Measurements from ENCODE around the gene VCPKMT. TPM values are rescaled to one million over a fixed set of nuclear protein-coding genes. Genes with fewer than 3 reads are reported as not detected.
"Not testable (repeated sequence)": the region's sequence is repeated elsewhere in the genome, so short reads cannot be mapped to it uniquely, and the experiment has no call there.

The VCPKMT gene
- total RNA-seq, 4 donors from 2014 or later, result 3.3 to 13.0 (median 6.1) TPM

DNA sequence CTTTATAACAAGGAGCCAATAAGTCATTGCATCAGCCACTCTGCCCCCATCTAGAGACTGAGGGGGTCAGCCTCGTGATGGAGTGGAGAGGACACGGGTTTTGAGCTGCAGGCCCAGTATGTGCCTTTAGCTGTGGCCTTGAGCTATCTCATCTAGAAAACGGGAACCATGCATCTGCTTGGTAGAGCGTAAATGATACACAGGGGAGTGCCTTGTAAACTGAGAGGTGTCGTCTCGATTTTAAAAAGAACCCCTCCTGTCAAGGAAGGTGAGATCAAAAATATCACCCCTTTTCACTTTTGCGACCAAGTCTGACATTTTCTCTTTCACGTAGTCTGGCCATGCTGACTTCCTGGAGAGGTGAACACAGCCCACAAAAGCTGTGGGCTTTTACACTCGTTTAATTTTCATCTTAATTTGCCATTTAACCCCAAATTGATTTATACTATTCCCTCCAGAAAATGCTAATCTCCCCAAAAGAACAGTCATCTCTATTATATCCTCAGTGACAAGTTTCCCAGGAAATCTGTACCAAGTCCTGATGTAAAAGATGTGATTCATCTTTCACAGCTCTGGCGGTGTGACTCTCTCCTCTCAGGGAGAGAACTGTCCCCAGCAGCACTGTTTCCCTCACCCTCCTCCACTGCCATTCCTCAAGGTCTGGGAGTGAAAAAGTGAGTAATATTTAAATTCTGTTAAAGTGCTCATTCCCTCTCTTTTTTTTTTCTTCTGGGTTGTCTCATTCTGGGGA is 30.6 kb downstream of the VCPKMT start:
- DNase-seq (ENCODE audit: low spot score in 2 of 2), result no peak
- intact Hi-C loops (cut with DNase I; ENCODE audit: low total_unique reads), result no loop called here
- TF ChIP-seq, protein P1, sequence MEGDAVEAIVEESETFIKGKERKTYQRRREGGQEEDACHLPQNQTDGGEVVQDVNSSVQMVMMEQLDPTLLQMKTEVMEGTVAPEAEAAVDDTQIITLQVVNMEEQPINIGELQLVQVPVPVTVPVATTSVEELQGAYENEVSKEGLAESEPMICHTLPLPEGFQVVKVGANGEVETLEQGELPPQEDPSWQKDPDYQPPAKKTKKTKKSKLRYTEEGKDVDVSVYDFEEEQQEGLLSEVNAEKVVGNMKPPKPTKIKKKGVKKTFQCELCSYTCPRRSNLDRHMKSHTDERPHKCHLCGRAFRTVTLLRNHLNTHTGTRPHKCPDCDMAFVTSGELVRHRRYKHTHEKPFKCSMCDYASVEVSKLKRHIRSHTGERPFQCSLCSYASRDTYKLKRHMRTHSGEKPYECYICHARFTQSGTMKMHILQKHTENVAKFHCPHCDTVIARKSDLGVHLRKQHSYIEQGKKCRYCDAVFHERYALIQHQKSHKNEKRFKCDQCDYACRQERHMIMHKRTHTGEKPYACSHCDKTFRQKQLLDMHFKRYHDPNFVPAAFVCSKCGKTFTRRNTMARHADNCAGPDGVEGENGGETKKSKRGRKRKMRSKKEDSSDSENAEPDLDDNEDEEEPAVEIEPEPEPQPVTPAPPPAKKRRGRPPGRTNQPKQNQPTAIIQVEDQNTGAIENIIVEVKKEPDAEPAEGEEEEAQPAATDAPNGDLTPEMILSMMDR (IDR thresholded peaks at IDR 0.05), result no peak
- no peak for TF ChIP-seq POLR2A (IDR thresholded peaks at IDR 0.05)
- H3K4me3 ChIP-seq (ENCODE audit: low read depth, poor library complexity, severe bottlenecking), result no peak overlapping the region
- 81 to 86% methylated on average over 10 of the region's 10 CpGs for WGBS, 2 donors

DNA sequence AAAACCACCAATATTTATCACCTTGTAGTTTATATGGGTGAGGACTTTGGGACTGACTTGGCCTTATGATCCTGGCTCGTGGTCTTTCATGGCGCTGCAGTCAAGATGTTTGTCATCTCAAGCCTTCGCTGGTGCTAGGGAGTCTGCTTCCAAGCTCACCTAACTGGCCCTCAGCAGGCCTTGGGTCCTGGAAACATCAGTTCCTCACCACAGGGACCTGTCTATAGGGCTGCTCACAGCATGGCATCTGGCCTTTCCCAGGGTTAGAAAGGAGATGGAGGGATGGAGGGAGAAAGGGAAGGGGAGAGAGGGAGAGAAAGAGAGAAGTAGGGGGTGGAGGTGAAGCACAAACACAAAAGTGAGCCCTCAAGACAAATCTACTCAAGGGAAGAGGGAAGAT is 31.7 kb downstream of the VCPKMT start:
- intact Hi-C loops (cut with DNase I; ENCODE audit: low total_unique reads), result no loop called here
- 91 to 95% methylated on average over 3 of the region's 3 CpGs for WGBS, 2 donors
- H3K4me3 ChIP-seq (ENCODE audit: low read depth, poor library complexity, severe bottlenecking), result no peak overlapping the region
- TF ChIP-seq POLR2A (IDR thresholded peaks at IDR 0.05), result no peak
- TF ChIP-seq, protein P1 (IDR thresholded peaks at IDR 0.05), result no peak
- DNase-seq (ENCODE audit: low spot score in 2 of 2), result no peak

DNA sequence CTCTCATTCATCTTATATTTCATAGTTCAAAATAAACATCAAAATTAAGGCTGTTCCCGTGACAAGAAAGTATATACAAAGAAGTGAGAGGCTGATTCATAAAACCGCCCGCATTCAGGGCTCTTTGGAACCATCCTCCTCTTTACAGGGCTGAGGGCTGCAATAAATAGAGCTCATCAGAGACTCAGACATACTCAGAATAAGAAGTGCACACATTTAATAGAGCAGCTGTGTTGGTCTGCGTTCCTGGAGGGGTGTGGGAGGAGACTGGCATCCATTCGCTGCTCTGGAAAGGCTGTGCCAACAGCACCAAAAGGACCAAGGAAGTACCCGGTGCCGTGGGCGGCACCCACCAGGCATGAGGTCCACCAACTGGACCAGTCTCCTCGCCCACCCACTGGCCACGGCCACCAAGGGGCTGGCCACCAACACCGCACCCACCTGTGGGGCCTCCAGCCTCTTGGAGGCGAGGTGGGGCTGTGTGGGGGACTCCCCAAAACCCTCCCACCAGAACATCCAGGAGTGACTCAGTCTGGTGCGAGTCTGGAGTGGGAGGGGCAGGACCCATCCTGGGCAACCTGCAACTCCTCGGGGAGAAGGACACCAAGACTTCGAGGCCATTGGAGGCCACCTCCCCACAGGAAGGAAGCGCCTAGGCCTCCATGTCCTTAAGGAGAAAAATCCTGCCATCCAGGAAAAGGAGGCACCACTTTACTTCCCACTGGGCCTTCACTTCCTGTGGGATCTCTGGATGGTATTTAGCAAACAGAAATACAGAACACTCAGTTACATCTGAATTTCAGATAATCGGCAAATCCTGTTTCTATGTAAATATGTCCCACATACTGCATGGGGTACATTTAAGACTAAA is 32.7 kb downstream of the VCPKMT start:
- TF ChIP-seq, protein P1 (IDR thresholded peaks at IDR 0.05), result no peak
- TF ChIP-seq POLR2A (IDR thresholded peaks at IDR 0.05), result no peak
- no peak for DNase-seq (ENCODE audit: low spot score in 2 of 2)
- WGBS, 2 donors, result 64 to 78% methylated on average over 17 of the region's 17 CpGs
- H3K4me3 ChIP-seq (ENCODE audit: low read depth, poor library complexity, severe bottlenecking), result no peak overlapping the region
- intact Hi-C loops (cut with DNase I; ENCODE audit: low total_unique reads), result no loop called here

- H3K4me3 ChIP-seq (ENCODE audit: low read depth, poor library complexity, severe bottlenecking), result no peak overlapping the region
- DNase-seq (ENCODE audit: low spot score in 2 of 2), result peak in 1 of 2 donors; percentile 57
- intact Hi-C loops (cut with DNase I; ENCODE audit: low total_unique reads), result no loop called here
- TF ChIP-seq, protein P1 (IDR thresholded peaks at IDR 0.05), result no peak
- TF ChIP-seq POLR2A (IDR thresholded peaks at IDR 0.05), result no peak
- 65 to 69% methylated on average over 10 of the region's 10 CpGs for WGBS, 2 donors
These were observed 33.4 kb downstream of the VCPKMT start for GRCh38 chr14:50082784-50083466.

DNA sequence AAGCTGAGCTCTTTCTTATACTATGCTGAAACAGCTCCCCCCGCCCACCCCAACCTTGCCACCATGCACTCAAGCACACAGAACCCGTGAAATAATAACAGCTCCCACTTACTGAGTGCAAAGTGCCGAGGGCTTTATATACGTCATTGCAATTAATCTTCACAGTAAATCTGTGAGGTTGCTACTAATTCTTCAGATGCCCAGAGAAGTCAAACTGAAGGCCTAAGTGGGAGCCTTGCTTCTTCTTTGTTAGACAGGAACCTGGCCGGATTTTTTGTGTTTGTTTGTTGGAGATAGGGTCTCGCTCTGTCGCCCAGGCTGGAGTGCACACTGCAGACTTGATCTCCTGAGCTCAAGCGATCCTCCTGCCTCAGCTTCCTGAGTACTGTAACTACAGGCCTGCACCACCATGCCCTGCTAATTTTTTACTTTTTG is 34.0 kb downstream of the VCPKMT start:
- no peak for DNase-seq (ENCODE audit: low spot score in 2 of 2)
- intact Hi-C loops (cut with DNase I; ENCODE audit: low total_unique reads), result no loop called here
- no peak for TF ChIP-seq POLR2A (IDR thresholded peaks at IDR 0.05)
- TF ChIP-seq, protein P1 (IDR thresholded peaks at IDR 0.05), result no peak
- no peak overlapping the region for H3K4me3 ChIP-seq (ENCODE audit: low read depth, poor library complexity, severe bottlenecking)
- WGBS, 2 donors, result 44 to 57% methylated on average over 8 of the region's 8 CpGs

DNA sequence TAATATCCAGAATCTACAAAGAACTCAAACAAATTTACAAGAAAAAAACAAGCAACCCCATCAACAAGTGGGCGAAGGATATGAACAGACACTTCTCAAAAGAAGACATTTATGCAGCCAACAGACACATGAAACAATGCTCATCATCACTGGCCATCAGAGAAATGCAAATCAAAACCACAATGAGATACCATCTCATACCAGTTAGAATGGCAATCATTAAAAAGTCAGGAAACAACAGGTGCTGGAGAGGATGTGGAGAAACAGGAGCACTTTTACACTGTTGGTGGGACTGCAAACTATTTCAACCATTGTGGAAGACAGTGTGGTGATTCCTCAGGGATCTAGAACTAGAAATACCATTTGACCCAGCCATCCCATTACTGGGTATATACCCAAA is 37.3 kb downstream of the VCPKMT start:
- intact Hi-C loops (cut with DNase I; ENCODE audit: low total_unique reads); H3K4me3 ChIP-seq (ENCODE audit: low read depth, poor library complexity, severe bottlenecking); DNase-seq (ENCODE audit: low spot score in 2 of 2): not testable (repeated sequence)
- 95 to 96% methylated on average over 1 of the region's 1 CpG for WGBS, 2 donors

DNA sequence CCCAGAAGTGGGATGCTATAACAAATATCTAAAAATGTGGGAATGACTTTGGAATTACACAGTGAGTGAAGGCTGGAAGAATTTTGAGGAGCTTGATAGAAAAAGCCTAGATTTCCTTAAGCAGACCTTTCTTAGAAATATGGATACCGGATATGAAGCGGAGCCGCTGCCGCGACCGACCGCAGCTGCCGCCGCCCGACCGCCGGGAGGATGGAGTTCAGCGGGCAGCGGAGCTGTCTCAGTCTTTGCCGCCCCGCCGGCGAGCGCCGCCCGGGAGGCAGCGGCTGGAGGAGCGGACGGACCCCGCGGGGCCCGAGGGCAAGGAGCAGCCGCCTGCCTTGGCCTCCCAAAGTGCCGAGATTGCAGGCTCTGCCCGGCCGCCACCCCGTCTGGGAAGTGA is 42.7 kb downstream of the VCPKMT start:
- WGBS, 2 donors, result 94 to 96% methylated on average over 27 to 28 of the region's 32 CpGs
- intact Hi-C loops (cut with DNase I; ENCODE audit: low total_unique reads); H3K4me3 ChIP-seq (ENCODE audit: low read depth, poor library complexity, severe bottlenecking): not testable (repeated sequence)
- peak in 1 of 2 donors; percentile 21 for DNase-seq (ENCODE audit: low spot score in 2 of 2)
